Mesendoderm (in vitro differentiated cells): ENCODE data around the gene APOM.

Source experiments
- DNase-seq: peaks from one replicate; pipeline ENCODE4 v3.0.0; 2013
- H2AK5ac ChIP-seq: 2 replicates; pipeline ENCODE4 v1.6.1; 2013; ENCODE audit warnings: low read length, inconsistent platforms
- H2BK120ac ChIP-seq: 2 replicates; pipeline ENCODE4 v1.6.1; 2013; ENCODE audit warnings: low read depth, mild to moderate bottlenecking, low read length, moderate library complexity, mixed read lengths
- H2BK15ac ChIP-seq: replicated peaks from 2 replicates; pipeline ENCODE4 v1.6.1; 2013; ENCODE audit warnings: low read depth, mild to moderate bottlenecking, moderate library complexity
- H2BK5ac ChIP-seq: 2 replicates; pipeline ENCODE4 v1.6.1; 2013; ENCODE audit warnings: low read length, inconsistent platforms
- H3K18ac ChIP-seq: 2 replicates; pipeline ENCODE4 v1.6.1; 2013; ENCODE audit warnings: mild to moderate bottlenecking, low read length, mixed read lengths
- H3K23ac ChIP-seq: one replicate; pipeline ENCODE4 v1.6.1; 2013; ENCODE audit warnings: low read length
- H3K27ac ChIP-seq: 2 replicates; pipeline ENCODE4 v1.5.1; 2013; ENCODE audit warnings: low read depth, mild to moderate bottlenecking, inconsistent platforms, low read length, moderate library complexity
- H3K27me3 ChIP-seq: 2 replicates; pipeline ENCODE4 v1.6.1; 2013; ENCODE audit warnings: low read length, control low read depth, mild to moderate bottlenecking, inconsistent platforms; ENCODE audit not compliant: insufficient read depth, poor library complexity
- H3K36me3 ChIP-seq: 2 replicates; pipeline ENCODE4 v1.6.1; 2013; ENCODE audit warnings: low read length, inconsistent platforms; ENCODE audit not compliant: control insufficient read depth, insufficient read depth
- H3K4ac ChIP-seq: one replicate; pipeline ENCODE4 v1.6.1; 2013; ENCODE audit warnings: low read depth, mild to moderate bottlenecking, low read length, moderate library complexity
- H3K4me1 ChIP-seq: 2 replicates; pipeline ENCODE4 v1.6.1; 2013; ENCODE audit warnings: low read depth, low read length, inconsistent platforms; ENCODE audit not compliant: control insufficient read depth
- H3K4me2 ChIP-seq: 2 replicates; pipeline ENCODE4 v1.6.1; 2013; ENCODE audit warnings: low read length
- H3K4me3 ChIP-seq: 2 replicates; pipeline ENCODE4 v1.5.1; 2013; ENCODE audit warnings: mild to moderate bottlenecking, low read length
- H3K56ac ChIP-seq: one replicate; pipeline ENCODE4 v1.6.1; 2013; ENCODE audit warnings: low read length
- H3K79me1 ChIP-seq: 2 replicates; pipeline ENCODE4 v1.6.1; 2013; ENCODE audit warnings: low read length, inconsistent platforms
- H3K79me2 ChIP-seq: 2 replicates; pipeline ENCODE4 v1.6.1; 2013; ENCODE audit warnings: mild to moderate bottlenecking, low read length; ENCODE audit not compliant: control insufficient read depth, insufficient read depth
- H3K9ac ChIP-seq: 2 replicates; pipeline ENCODE4 v1.6.1; 2013; ENCODE audit warnings: low read length, inconsistent platforms
- H4K5ac ChIP-seq: one replicate; pipeline ENCODE4 v1.6.1; 2013; ENCODE audit warnings: low read length
- H4K8ac ChIP-seq: one replicate; pipeline ENCODE4 v1.6.1; 2013; ENCODE audit warnings: low read depth, mild to moderate bottlenecking, control low read depth, low read length, moderate library complexity
- WGBS: extraction: QIAGEN DNeasy Blood & Tissue Kit; methylation state at CpG from one replicate; pipeline ENCODE4 v1.1.7; 2013; ENCODE audit warnings: low lambda C conversion rate, missing lambda C conversion rate; ENCODE audit not compliant: insufficient coverage; ENCODE audit errors: extremely low coverage; 5-methylcytosine and 5-hydroxymethylcytosine counted together

The APOM gene

GRCh38 chr6:31639043-31639442 lies 16.7 kb upstream of the APOM start:
- H3K4ac ChIP-seq, result no peak overlapping the region
- no peak overlapping the region for H2BK15ac ChIP-seq
- no peaks in the 10 kb centered on the region for H3K79me2 ChIP-seq
- H3K4me1 ChIP-seq, result no peaks in the 10 kb centered on the region
- no peak overlapping the region for H3K4me2 ChIP-seq
- H3K9ac ChIP-seq, result no peak overlapping the region
- no peaks in the 10 kb centered on the region for H3K27me3 ChIP-seq
- no peak overlapping the region for H3K4me3 ChIP-seq
- no peak overlapping the region for H3K23ac ChIP-seq
- no peak overlapping the region for H3K56ac ChIP-seq
- no peak overlapping the region for H4K5ac ChIP-seq
- no peak overlapping the region for H3K18ac ChIP-seq
- peaks cover 48% of the 10 kb centered on the region for H3K36me3 ChIP-seq
- H3K27ac ChIP-seq, result no peak overlapping the region
- H3K79me1 ChIP-seq, result no peaks in the 10 kb centered on the region
- DNase-seq, result no peak
- H4K8ac ChIP-seq, result no peak overlapping the region
- WGBS, result no CpG with 5 or more reads among the region's 9 CpGs
- no peak overlapping the region for H2BK5ac ChIP-seq
- no peak overlapping the region for H2BK120ac ChIP-seq
- no peak overlapping the region for H2AK5ac ChIP-seq

GRCh38 chr6:31639449-31639861 lies 16.2 kb upstream of the APOM start:
- H3K56ac ChIP-seq, result no peak overlapping the region
- peaks cover 45% of the 10 kb centered on the region for H3K36me3 ChIP-seq
- no peak overlapping the region for H2BK5ac ChIP-seq
- no peak overlapping the region for H2BK15ac ChIP-seq
- no peak overlapping the region for H3K4me3 ChIP-seq
- no peak overlapping the region for H4K8ac ChIP-seq
- no peak overlapping the region for H3K18ac ChIP-seq
- H3K27me3 ChIP-seq, result no peaks in the 10 kb centered on the region
- H3K79me2 ChIP-seq, result no peaks in the 10 kb centered on the region
- no peak overlapping the region for H4K5ac ChIP-seq
- no peak overlapping the region for H3K9ac ChIP-seq
- H3K27ac ChIP-seq, result no peak overlapping the region
- H3K4me2 ChIP-seq, result no peak overlapping the region
- whole genome bisulfite sequencing, result no CpG with 5 or more reads among the region's 10 CpGs
- no peak overlapping the region for H3K23ac ChIP-seq
- no peak overlapping the region for H3K4ac ChIP-seq
- no peaks in the 10 kb centered on the region for H3K4me1 ChIP-seq
- no peaks in the 10 kb centered on the region for H3K79me1 ChIP-seq
- H2BK120ac ChIP-seq, result no peak overlapping the region
- no peak for DNase-seq
- H2AK5ac ChIP-seq, result no peak overlapping the region

GRCh38 chr6:31640612-31641011 lies 15.1 kb upstream of the APOM start:
- Histone ChIP-seq H3K79me2 (no peaks in the 10 kb centered on the region), H4K8ac (no peak overlapping the region), H3K4me3 (no peak overlapping the region), H3K23ac (no peak overlapping the region), H3K27me3 (no peaks in the 10 kb centered on the region), H4K5ac (no peak overlapping the region), H3K79me1 (peaks cover 2% of the 10 kb centered on the region), H2BK15ac (no peak overlapping the region), H3K9ac (no peak overlapping the region), H2AK5ac (no peak overlapping the region), H3K27ac (no peak overlapping the region), H2BK120ac (no peak overlapping the region), H3K4me2 (no peak overlapping the region), H3K36me3 (peaks cover 44% of the 10 kb centered on the region), H3K18ac (no peak overlapping the region), H3K4me1 (no peaks in the 10 kb centered on the region), H3K56ac (no peak overlapping the region), H3K4ac (no peak overlapping the region), H2BK5ac (no peak overlapping the region)
- no peak for DNase-seq
- no CpG with 5 or more reads among the region's 6 CpGs for WGBS

- no peak overlapping the region for H3K4me2 ChIP-seq
- no peak overlapping the region for H4K5ac ChIP-seq
- H3K36me3 ChIP-seq, result peaks cover 38% of the 10 kb centered on the region
- H3K4ac ChIP-seq, result no peak overlapping the region
- no peaks in the 10 kb centered on the region for H3K4me1 ChIP-seq
- H3K79me1 ChIP-seq, result peaks cover 2% of the 10 kb centered on the region
- H3K56ac ChIP-seq, result no peak overlapping the region
- no peak overlapping the region for H3K23ac ChIP-seq
- WGBS, result no CpG with 5 or more reads among the region's 4 CpGs
- H3K4me3 ChIP-seq, result no peak overlapping the region
- no peaks in the 10 kb centered on the region for H3K79me2 ChIP-seq
- H3K18ac ChIP-seq, result no peak overlapping the region
- no peak overlapping the region for H2BK120ac ChIP-seq
- DNase-seq, result no peak
- no peak overlapping the region for H4K8ac ChIP-seq
- no peak overlapping the region for H2BK15ac ChIP-seq
- no peak overlapping the region for H3K27ac ChIP-seq
- H3K9ac ChIP-seq, result no peak overlapping the region
- H3K27me3 ChIP-seq, result no peaks in the 10 kb centered on the region
- H2AK5ac ChIP-seq, result no peak overlapping the region
- H2BK5ac ChIP-seq, result no peak overlapping the region
Observed at GRCh38 chr6:31641370-31641769, 14.3 kb upstream of the APOM start.

GRCh38 chr6:31642798-31643570 lies 12.7 kb upstream of the APOM start:
- Histone ChIP-seq H3K23ac (no peak overlapping the region), H4K8ac (no peak overlapping the region), H3K27ac (no peak overlapping the region), H2BK15ac (no peak overlapping the region), H4K5ac (no peak overlapping the region), H3K4me3 (no peak overlapping the region), H3K27me3 (no peaks in the 10 kb centered on the region), H2BK5ac (no peak overlapping the region), H3K56ac (no peak overlapping the region), H2AK5ac (no peak overlapping the region), H3K4ac (no peak overlapping the region), H3K36me3 (peaks cover 27% of the 10 kb centered on the region), H3K4me1 (no peaks in the 10 kb centered on the region), H3K79me2 (no peaks in the 10 kb centered on the region), H3K79me1 (peaks cover 2% of the 10 kb centered on the region), H3K9ac (no peak overlapping the region), H3K4me2 (no peak overlapping the region), H3K18ac (no peak overlapping the region), H2BK120ac (no peak overlapping the region)
- no CpG with 5 or more reads among the region's 6 CpGs for WGBS
- no peak for DNase-seq
